ENCODE results near the gene ADAD2.

The ADAD2 gene

DNA sequence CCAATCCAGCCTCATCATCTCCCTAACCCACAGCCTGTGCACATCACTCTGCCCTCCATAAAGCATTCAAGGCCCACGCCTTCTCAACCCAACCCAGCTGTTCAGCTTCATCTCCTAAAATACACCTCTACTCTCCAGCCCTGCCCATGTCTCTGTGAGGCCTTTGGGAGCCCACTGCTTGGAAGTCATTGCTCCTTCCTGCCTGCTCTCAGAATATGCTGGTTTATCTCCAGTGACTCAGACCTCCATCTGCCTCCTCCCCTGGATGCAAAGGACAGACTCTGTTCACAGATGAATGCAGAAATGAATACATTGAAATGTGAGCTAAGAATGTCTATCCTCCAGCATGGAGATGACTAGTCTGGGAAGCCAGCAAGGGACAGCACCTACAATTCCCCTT is 29.9 kb downstream of the ADAD2 start:
- Histone ChIP-seq H3K14ac (ENCODE audit: low read length) (no peak overlapping the region), H3K4ac (ENCODE audit: low read depth, low read length) (no peak overlapping the region), H4K8ac (ENCODE audit: low read depth, low read length) (no peak overlapping the region), H3K18ac (ENCODE audit: low read length) (no peak overlapping the region), H3K9ac (ENCODE audit: low read length) (no peak overlapping the region), H3K79me2 (ENCODE audit: control insufficient read depth, insufficient read depth, low read length, poor library complexity) (no peaks in the 10 kb centered on the region), H4K12ac (ENCODE audit: low read depth, low read length) (no peak overlapping the region), H2BK12ac (ENCODE audit: low read length) (no peak overlapping the region), H3K36me3 (ENCODE audit: control insufficient read depth in 1 of 2, insufficient read depth in 2 of 2, low read length in 2 of 2) (no peaks in the 10 kb centered on the region), H2AFZ (ENCODE audit: insufficient read depth, low read length, poor library complexity) (no peak overlapping the region), H3K9me3 (ENCODE audit: insufficient read depth, low read depth, low read length) (no peaks in the 10 kb centered on the region), H2BK5ac (ENCODE audit: low read depth, low read length, poor library complexity) (no peak overlapping the region), H4K91ac (ENCODE audit: low read depth, low read length) (no peak overlapping the region), H3K4me1 (ENCODE audit: control insufficient read depth in 1 of 2, insufficient read depth in 2 of 2, low read length in 2 of 2) (peaks cover 0 to 7% of the 10 kb centered on the region in 2 experiments), H3K4me3 (ENCODE audit: low read depth, low read length) (no peak overlapping the region), H3K27ac (ENCODE audit: low read depth, low read length) (no peak overlapping the region), H2BK120ac (ENCODE audit: insufficient read depth, low read length, poor library complexity) (no peak overlapping the region), H2AK5ac (ENCODE audit: low read length) (no peak overlapping the region), H3K79me1 (ENCODE audit: low read length) (no peaks in the 10 kb centered on the region), H3K23ac (ENCODE audit: low read length) (no peak overlapping the region), H3K4me2 (ENCODE audit: low read length) (no peak overlapping the region), H3K27me3 (ENCODE audit: insufficient read depth, low read length) (no peaks in the 10 kb centered on the region)
- no peak for DNase-seq
- no CpG with 5 or more reads among the region's 1 CpG for WGBS (ENCODE audit: extremely low coverage, insufficient coverage, insufficient read length)

DNA sequence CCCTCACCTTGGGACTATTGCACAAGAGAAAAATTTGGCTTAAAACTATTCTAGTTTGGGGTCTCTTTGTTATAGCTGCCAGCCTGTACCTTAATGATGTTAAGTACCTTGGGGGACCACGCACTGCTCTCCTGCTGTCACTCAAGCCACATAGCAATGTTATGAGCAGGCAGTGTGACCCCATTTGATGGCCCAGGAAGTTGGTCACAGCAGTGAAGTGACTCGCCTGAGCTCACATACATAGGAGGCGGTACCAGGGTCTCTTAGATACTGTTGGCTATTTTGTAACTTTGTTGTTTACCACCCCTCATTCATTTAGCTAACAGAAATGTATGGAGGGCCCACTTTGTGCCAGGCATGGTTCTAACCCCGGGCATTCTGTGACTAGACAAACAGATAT is 32.5 kb downstream of the ADAD2 start:
- Histone ChIP-seq H2AK5ac (ENCODE audit: low read length) (no peak overlapping the region), H3K4me1 (ENCODE audit: control insufficient read depth in 1 of 2, insufficient read depth in 2 of 2, low read length in 2 of 2) (peaks cover 7 to 11% of the 10 kb centered on the region in 2 experiments), H3K79me1 (ENCODE audit: low read length) (no peaks in the 10 kb centered on the region), H4K12ac (ENCODE audit: low read depth, low read length) (no peak overlapping the region), H3K27me3 (ENCODE audit: insufficient read depth, low read length) (no peaks in the 10 kb centered on the region), H3K4ac (ENCODE audit: low read depth, low read length) (no peak overlapping the region), H3K79me2 (ENCODE audit: control insufficient read depth, insufficient read depth, low read length, poor library complexity) (no peaks in the 10 kb centered on the region), H3K4me2 (ENCODE audit: low read length) (no peak overlapping the region), H2AFZ (ENCODE audit: insufficient read depth, low read length, poor library complexity) (no peak overlapping the region), H3K27ac (ENCODE audit: low read depth, low read length) (no peak overlapping the region), H3K36me3 (ENCODE audit: control insufficient read depth in 1 of 2, insufficient read depth in 2 of 2, low read length in 2 of 2) (no peaks in the 10 kb centered on the region), H2BK5ac (ENCODE audit: low read depth, low read length, poor library complexity) (no peak overlapping the region), H4K8ac (ENCODE audit: low read depth, low read length) (no peak overlapping the region), H3K9ac (ENCODE audit: low read length) (no peak overlapping the region), H3K23ac (ENCODE audit: low read length) (no peak overlapping the region), H3K9me3 (ENCODE audit: insufficient read depth, low read depth, low read length) (no peaks in the 10 kb centered on the region), H3K18ac (ENCODE audit: low read length) (no peak overlapping the region), H2BK120ac (ENCODE audit: insufficient read depth, low read length, poor library complexity) (no peak overlapping the region), H3K14ac (ENCODE audit: low read length) (no peak overlapping the region), H3K4me3 (ENCODE audit: low read depth, low read length) (no peak overlapping the region), H2BK12ac (ENCODE audit: low read length) (no peak overlapping the region), H4K91ac (ENCODE audit: low read depth, low read length) (no peak overlapping the region)
- no CpG with 5 or more reads among the region's 4 CpGs for WGBS (ENCODE audit: extremely low coverage, insufficient coverage, insufficient read length)
- DNase-seq: no peak

DNA sequence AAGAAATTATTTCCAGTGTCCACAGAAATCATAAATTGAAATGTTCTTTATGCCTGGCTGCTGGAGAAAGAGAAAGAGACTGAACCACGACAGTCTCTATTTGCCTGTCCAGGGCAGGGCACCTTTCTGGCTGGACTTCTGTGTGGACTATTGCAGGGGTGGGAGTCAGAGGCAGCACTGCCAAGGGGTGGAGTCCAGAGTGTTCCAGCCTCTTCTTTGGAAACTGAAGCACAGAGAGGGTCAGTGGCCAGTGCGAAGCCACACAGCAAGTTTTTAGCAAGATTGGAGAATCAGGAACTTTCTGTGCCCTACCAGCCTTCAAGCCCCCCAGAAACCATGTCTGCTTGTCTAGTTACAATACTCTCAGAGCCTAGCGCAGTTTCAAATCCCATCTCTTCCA is 33.6 kb downstream of the ADAD2 start:
- Histone ChIP-seq H3K27ac (ENCODE audit: low read depth, low read length) (no peak overlapping the region), H3K23ac (ENCODE audit: low read length) (no peak overlapping the region), H2AK5ac (ENCODE audit: low read length) (no peak overlapping the region), H2BK12ac (ENCODE audit: low read length) (no peak overlapping the region), H3K4me2 (ENCODE audit: low read length) (no peak overlapping the region), H3K79me2 (ENCODE audit: control insufficient read depth, insufficient read depth, low read length, poor library complexity) (no peaks in the 10 kb centered on the region), H3K27me3 (ENCODE audit: insufficient read depth, low read length) (no peaks in the 10 kb centered on the region), H3K36me3 (ENCODE audit: control insufficient read depth in 1 of 2, insufficient read depth in 2 of 2, low read length in 2 of 2) (no peaks in the 10 kb centered on the region), H4K8ac (ENCODE audit: low read depth, low read length) (no peak overlapping the region), H3K14ac (ENCODE audit: low read length) (no peak overlapping the region), H3K4me1 (ENCODE audit: control insufficient read depth in 1 of 2, insufficient read depth in 2 of 2, low read length in 2 of 2) (peaks cover 10 to 12% of the 10 kb centered on the region in 2 experiments), H2BK5ac (ENCODE audit: low read depth, low read length, poor library complexity) (no peak overlapping the region), H4K12ac (ENCODE audit: low read depth, low read length) (no peak overlapping the region), H3K18ac (ENCODE audit: low read length) (no peak overlapping the region), H2BK120ac (ENCODE audit: insufficient read depth, low read length, poor library complexity) (no peak overlapping the region), H3K4me3 (ENCODE audit: low read depth, low read length) (no peak overlapping the region), H3K9me3 (ENCODE audit: insufficient read depth, low read depth, low read length) (no peaks in the 10 kb centered on the region), H2AFZ (ENCODE audit: insufficient read depth, low read length, poor library complexity) (no peak overlapping the region), H3K9ac (ENCODE audit: low read length) (no peak overlapping the region), H3K4ac (ENCODE audit: low read depth, low read length) (no peak overlapping the region), H4K91ac (ENCODE audit: low read depth, low read length) (no peak overlapping the region), H3K79me1 (ENCODE audit: low read length) (peaks cover 2% of the 10 kb centered on the region)
- no CpG with 5 or more reads among the region's 3 CpGs for WGBS (ENCODE audit: extremely low coverage, insufficient coverage, insufficient read length)
- DNase-seq: no peak

DNA sequence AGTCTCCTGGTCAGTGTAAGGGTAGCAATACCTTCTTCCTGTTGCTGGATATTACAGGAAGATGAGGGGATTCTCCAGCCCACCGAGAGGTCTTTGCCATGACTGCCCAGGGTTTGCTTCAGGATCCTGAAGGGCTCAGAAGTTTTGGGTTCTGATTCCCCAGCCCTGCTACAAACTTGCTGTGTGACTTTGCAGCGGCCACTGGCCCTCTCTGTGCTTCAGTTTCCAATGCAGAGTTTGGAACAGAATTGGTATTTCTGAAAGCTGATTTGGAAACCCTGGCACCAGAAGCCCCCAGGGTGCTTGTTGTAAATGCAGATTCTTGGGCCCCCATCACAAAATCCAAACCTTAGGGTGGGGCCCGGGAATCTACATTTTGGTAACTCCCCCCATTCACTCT is 34.2 kb downstream of the ADAD2 start:
- H3K9ac ChIP-seq (ENCODE audit: low read length): no peak overlapping the region
- H4K12ac ChIP-seq (ENCODE audit: low read depth, low read length): no peak overlapping the region
- no peak overlapping the region for H2AK5ac ChIP-seq (ENCODE audit: low read length)
- H4K8ac ChIP-seq (ENCODE audit: low read depth, low read length): no peak overlapping the region
- no peak for DNase-seq
- no peak overlapping the region for H2BK12ac ChIP-seq (ENCODE audit: low read length)
- no CpG with 5 or more reads among the region's 3 CpGs for WGBS (ENCODE audit: extremely low coverage, insufficient coverage, insufficient read length)
- H2AFZ ChIP-seq (ENCODE audit: insufficient read depth, low read length, poor library complexity): no peak overlapping the region
- H3K23ac ChIP-seq (ENCODE audit: low read length): no peak overlapping the region
- no peaks in the 10 kb centered on the region for H3K79me2 ChIP-seq (ENCODE audit: control insufficient read depth, insufficient read depth, low read length, poor library complexity)
- peaks cover 10 to 12% of the 10 kb centered on the region in 2 experiments for H3K4me1 ChIP-seq (ENCODE audit: control insufficient read depth in 1 of 2, insufficient read depth in 2 of 2, low read length in 2 of 2)
- no peak overlapping the region for H3K18ac ChIP-seq (ENCODE audit: low read length)
- no peak overlapping the region for H3K4me2 ChIP-seq (ENCODE audit: low read length)
- no peak overlapping the region for H4K91ac ChIP-seq (ENCODE audit: low read depth, low read length)
- no peaks in the 10 kb centered on the region for H3K36me3 ChIP-seq (ENCODE audit: control insufficient read depth in 1 of 2, insufficient read depth in 2 of 2, low read length in 2 of 2)
- no peaks in the 10 kb centered on the region for H3K27me3 ChIP-seq (ENCODE audit: insufficient read depth, low read length)
- no peak overlapping the region for H3K4me3 ChIP-seq (ENCODE audit: low read depth, low read length)
- no peak overlapping the region for H2BK120ac ChIP-seq (ENCODE audit: insufficient read depth, low read length, poor library complexity)
- no peak overlapping the region for H3K27ac ChIP-seq (ENCODE audit: low read depth, low read length)
- H3K79me1 ChIP-seq (ENCODE audit: low read length): peaks cover 2% of the 10 kb centered on the region
- no peak overlapping the region for H3K14ac ChIP-seq (ENCODE audit: low read length)
- H3K4ac ChIP-seq (ENCODE audit: low read depth, low read length): no peak overlapping the region
- no peak overlapping the region for H2BK5ac ChIP-seq (ENCODE audit: low read depth, low read length, poor library complexity)
- H3K9me3 ChIP-seq (ENCODE audit: insufficient read depth, low read depth, low read length): no peaks in the 10 kb centered on the region
